ENCODE results near the gene NR2C2. TPM values are rescaled to one million over a fixed set of nuclear protein-coding genes. Genes with fewer than 3 reads are reported as not detected.

The NR2C2 gene
- total and polyA plus RNA-seq, 12 donors, result 6.4 to 42.2 (median 26.6) TPM

- DNase-seq, result peak in 1 of 7 donors; percentile 42
- TF ChIP-seq CTCF (IDR thresholded peaks at IDR 0.05) (no peak), POLR2A (IDR thresholded peaks at IDR 0.05) (no peak)
- H3K27ac ChIP-seq, result no peak overlapping the region
- H3K4me1 ChIP-seq (replicated peaks in 1 of 2), result peaks cover 0 to 4% of the 10 kb centered on the region in 2 donors
- WGBS, 4 donors, result 90 to 96% (median 91%) methylated on average over 11 to 13 of the region's 13 CpGs
- H3K4me3 ChIP-seq, result no peak overlapping the region
- no peaks in the 10 kb centered on the region for H3K36me3 ChIP-seq (replicated peaks in 1 of 2)
- intact Hi-C loops (cut with DNase I), result loop anchor here (5.0 to 10.0 kb wide), 4 partner anchors 131 to 418 kb away; no protein-coding TSS in a partner anchor
- H3K27me3 ChIP-seq, result no peaks in the 10 kb centered on the region
- no peaks in the 10 kb centered on the region for H3K9me3 ChIP-seq (replicated peaks in 1 of 3)
These were observed 24.5 kb upstream of the NR2C2 start for GRCh38 chr3:14922863-14923262.

- H3K27ac ChIP-seq, result no peak overlapping the region
- H3K27me3 ChIP-seq, result no peaks in the 10 kb centered on the region
- no peaks in the 10 kb centered on the region for H3K9me3 ChIP-seq (replicated peaks in 1 of 3)
- H3K4me1 ChIP-seq (replicated peaks in 1 of 2), result peaks cover 0 to 4% of the 10 kb centered on the region in 2 donors
- no peak for TF ChIP-seq POLR2A (IDR thresholded peaks at IDR 0.05)
- TF ChIP-seq CTCF (IDR thresholded peaks at IDR 0.05), result no peak
- no peak overlapping the region for H3K4me3 ChIP-seq
- peak in 1 of 7 donors; percentile 38 for DNase-seq
- intact Hi-C loops (cut with DNase I), result loop anchor here (5.0 to 10.0 kb wide), 4 partner anchors 131 to 419 kb away; no protein-coding TSS in a partner anchor
- no peaks in the 10 kb centered on the region for H3K36me3 ChIP-seq (replicated peaks in 1 of 2)
- WGBS, 4 donors, result 80 to 88% (median 85%) methylated on average over 5 to 6 of the region's 6 CpGs
These were observed 23.9 kb upstream of the NR2C2 start for GRCh38 chr3:14923476-14923875.

- H3K9me3 ChIP-seq (replicated peaks in 1 of 3), result no peaks in the 10 kb centered on the region
- intact Hi-C loops (cut with DNase I), result loop anchor here (10.0 kb wide), 2 partner anchors 129 to 421 kb away; no protein-coding TSS in a partner anchor
- peak in 3 of 7 donors; percentile 41 to 68 (median 53) for DNase-seq
- H3K4me3 ChIP-seq, result no peak overlapping the region
- WGBS, 4 donors, result 63 to 70% (median 67%) methylated on average over 9 of the region's 9 CpGs
- no peak overlapping the region for H3K27ac ChIP-seq
- peak; percentile 60 to 84 (median 66) for TF ChIP-seq CTCF (IDR thresholded peaks at IDR 0.05)
- no peak for TF ChIP-seq POLR2A (IDR thresholded peaks at IDR 0.05)
- peaks cover 0 to under 1% of the 10 kb centered on the region in 2 donors for H3K4me1 ChIP-seq (replicated peaks in 1 of 2)
- H3K36me3 ChIP-seq (replicated peaks in 1 of 2), result no peaks in the 10 kb centered on the region
- H3K27me3 ChIP-seq, result no peaks in the 10 kb centered on the region
These were observed 21.4 kb upstream of the NR2C2 start for GRCh38 chr3:14925729-14926591.

GRCh38 chr3:14926592-14926991, 20.8 kb upstream of the NR2C2 start:
- 75 to 89% (median 86%) methylated on average over 1 of the region's 1 CpG; no CpG with 5 or more reads in 1 of the 4 donors for WGBS, 4 donors

More at GRCh38 chr3:14926592-14926991, 20.8 kb upstream of the NR2C2 start:
- Histone ChIP-seq H3K27ac (no peak overlapping the region), H3K4me3 (no peak overlapping the region), H3K27me3 (no peaks in the 10 kb centered on the region), H3K9me3 (replicated peaks in 1 of 3) (no peaks in the 10 kb centered on the region), H3K4me1 (replicated peaks in 1 of 2) (no peaks in the 10 kb centered on the region), H3K36me3 (replicated peaks in 1 of 2) (no peaks in the 10 kb centered on the region)
- intact Hi-C loops (cut with DNase I), result loop anchor here (10.0 kb wide), 2 partner anchors 128 to 422 kb away; no protein-coding TSS in a partner anchor
- TF ChIP-seq POLR2A (IDR thresholded peaks at IDR 0.05), result no peak
- TF ChIP-seq CTCF (IDR thresholded peaks at IDR 0.05), result no peak
- peak in 1 of 7 donors; percentile 45 for DNase-seq
